ENCODE measurements around the gene LMX1B. TPM values are rescaled to one million over a fixed set of nuclear protein-coding genes. Genes with fewer than 3 reads are reported as not detected.

Gene LMX1B
- total RNA-seq, 1 experiment from 2014 or later: not detected

DNA sequence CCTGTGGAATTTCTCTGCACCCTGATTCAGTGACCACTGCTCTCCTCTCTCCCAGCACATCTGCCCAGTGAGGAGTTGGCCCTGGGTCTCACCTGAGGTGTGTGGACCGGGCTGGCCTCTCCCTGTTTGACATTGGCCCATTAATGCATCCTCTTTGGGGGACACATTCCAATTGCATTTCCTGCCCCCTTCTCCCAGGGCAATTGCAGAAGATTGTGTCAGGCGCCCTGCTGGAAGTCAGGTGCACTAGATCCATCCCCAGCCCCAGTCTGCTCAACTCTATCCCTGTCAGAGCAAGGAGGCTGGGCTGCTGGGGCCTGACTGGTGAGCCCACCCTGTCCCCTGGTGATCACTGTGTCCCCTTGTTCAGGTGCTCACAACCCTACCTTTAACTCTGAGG, 84.5 kb downstream of the LMX1B start:
- Histone ChIP-seq H3K27ac (ENCODE audit: low read length) (no peak overlapping the region), H2AFZ (ENCODE audit: low read length) (no peak overlapping the region), H3K79me2 (ENCODE audit: low read length) (no peaks in the 10 kb centered on the region), H3K9me2 (replicated peaks; ENCODE audit: insufficient read depth, low read length) (no peaks in the 10 kb centered on the region), H3K4me2 (ENCODE audit: low read depth, low read length, poor library complexity, severe bottlenecking) (no peak overlapping the region), H3K27me3 (ENCODE audit: low read length) (no peaks in the 10 kb centered on the region), H3K9me3 (ENCODE audit: low read length) (no peaks in the 10 kb centered on the region), H3K36me3 (ENCODE audit: insufficient read depth, low read length) (no peaks in the 10 kb centered on the region), H3K4me1 (ENCODE audit: low read length) (no peaks in the 10 kb centered on the region), H4K20me1 (ENCODE audit: insufficient read depth, low read depth, low read length) (peaks cover 6% of the 10 kb centered on the region; the same call in 1 of the 2 replicates), H3K9ac (ENCODE audit: low read length) (no peak overlapping the region), H3K4me3 (ENCODE audit: low read length) (no peak overlapping the region)
- DNase-seq: no peak

DNA sequence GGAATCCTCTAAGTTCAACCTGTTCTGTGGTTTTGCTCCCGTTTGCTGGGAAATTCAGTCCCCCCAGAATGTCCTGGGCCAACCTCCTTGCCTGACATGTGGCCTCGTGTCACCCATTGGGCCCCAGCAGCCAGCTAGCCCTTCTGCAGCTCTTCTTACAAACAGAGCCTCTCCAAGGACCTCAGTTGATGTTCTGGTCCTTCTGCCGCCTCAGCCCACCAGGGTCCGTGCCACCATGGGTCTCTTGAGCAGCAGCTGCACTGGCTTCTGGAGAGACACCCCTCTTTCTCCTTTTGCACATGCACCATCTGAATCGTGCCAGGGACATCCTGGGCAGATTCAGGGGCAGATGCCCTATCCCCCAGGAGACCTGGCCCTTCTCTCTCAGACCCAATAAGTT, 85.0 kb downstream of the LMX1B start:
- no peaks in the 10 kb centered on the region for H3K4me1 ChIP-seq (ENCODE audit: low read length)
- H3K4me2 ChIP-seq (ENCODE audit: low read depth, low read length, poor library complexity, severe bottlenecking): no peak overlapping the region
- no peak overlapping the region for H2AFZ ChIP-seq (ENCODE audit: low read length)
- peaks cover 6% of the 10 kb centered on the region; the same call in 1 of the 2 replicates for H4K20me1 ChIP-seq (ENCODE audit: insufficient read depth, low read depth, low read length)
- no peak overlapping the region for H3K27ac ChIP-seq (ENCODE audit: low read length)
- H3K9me3 ChIP-seq (ENCODE audit: low read length): no peaks in the 10 kb centered on the region
- H3K9ac ChIP-seq (ENCODE audit: low read length): no peak overlapping the region
- no peak overlapping the region for H3K4me3 ChIP-seq (ENCODE audit: low read length)
- DNase-seq: no peak
- no peaks in the 10 kb centered on the region for H3K27me3 ChIP-seq (ENCODE audit: low read length)
- H3K9me2 ChIP-seq (replicated peaks; ENCODE audit: insufficient read depth, low read length): no peaks in the 10 kb centered on the region
- no peaks in the 10 kb centered on the region for H3K36me3 ChIP-seq (ENCODE audit: insufficient read depth, low read length)
- no peaks in the 10 kb centered on the region for H3K79me2 ChIP-seq (ENCODE audit: low read length)

- Histone ChIP-seq H2AFZ (ENCODE audit: low read length) (no peak overlapping the region), H3K9me3 (ENCODE audit: low read length) (no peaks in the 10 kb centered on the region), H3K4me2 (ENCODE audit: low read depth, low read length, poor library complexity, severe bottlenecking) (no peak overlapping the region), H3K9me2 (replicated peaks; ENCODE audit: insufficient read depth, low read length) (no peaks in the 10 kb centered on the region), H3K27ac (ENCODE audit: low read length) (no peak overlapping the region), H3K27me3 (ENCODE audit: low read length) (no peaks in the 10 kb centered on the region), H4K20me1 (ENCODE audit: insufficient read depth, low read depth, low read length) (peaks cover 3% of the 10 kb centered on the region; the same call in 1 of the 2 replicates), H3K9ac (ENCODE audit: low read length) (no peak overlapping the region), H3K4me1 (ENCODE audit: low read length) (no peaks in the 10 kb centered on the region), H3K79me2 (ENCODE audit: low read length) (no peaks in the 10 kb centered on the region), H3K36me3 (ENCODE audit: insufficient read depth, low read length) (no peaks in the 10 kb centered on the region), H3K4me3 (ENCODE audit: low read length) (no peak overlapping the region)
- no peak for DNase-seq
Measured at GRCh38 chr9:126699401-126699881, 85.7 kb downstream of the LMX1B start.

- Histone ChIP-seq H3K9ac (ENCODE audit: low read length) (no peak overlapping the region), H3K9me2 (replicated peaks; ENCODE audit: insufficient read depth, low read length) (no peaks in the 10 kb centered on the region), H3K36me3 (ENCODE audit: insufficient read depth, low read length) (no peaks in the 10 kb centered on the region), H3K79me2 (ENCODE audit: low read length) (no peaks in the 10 kb centered on the region), H3K4me3 (ENCODE audit: low read length) (no peak overlapping the region), H3K27me3 (ENCODE audit: low read length) (no peaks in the 10 kb centered on the region), H2AFZ (ENCODE audit: low read length) (no peak overlapping the region), H3K9me3 (ENCODE audit: low read length) (no peaks in the 10 kb centered on the region), H3K4me2 (ENCODE audit: low read depth, low read length, poor library complexity, severe bottlenecking) (no peak overlapping the region), H3K4me1 (ENCODE audit: low read length) (no peaks in the 10 kb centered on the region), H4K20me1 (ENCODE audit: insufficient read depth, low read depth, low read length) (peaks cover 3% of the 10 kb centered on the region; the same call in 1 of the 2 replicates), H3K27ac (ENCODE audit: low read length) (no peak overlapping the region)
- DNase-seq: no peak
Measured at GRCh38 chr9:126700296-126700695, 86.6 kb downstream of the LMX1B start.

GRCh38 chr9:126700903-126701812, 87.4 kb downstream of the LMX1B start:
- DNase-seq: no peak
- H3K9me2 ChIP-seq (replicated peaks; ENCODE audit: insufficient read depth, low read length): no peaks in the 10 kb centered on the region
- no peak overlapping the region for H3K4me3 ChIP-seq (ENCODE audit: low read length)
- H3K9me3 ChIP-seq (ENCODE audit: low read length): no peaks in the 10 kb centered on the region
- H3K36me3 ChIP-seq (ENCODE audit: insufficient read depth, low read length): no peaks in the 10 kb centered on the region
- H3K9ac ChIP-seq (ENCODE audit: low read length): no peak overlapping the region
- H3K27me3 ChIP-seq (ENCODE audit: low read length): no peaks in the 10 kb centered on the region
- no peaks in the 10 kb centered on the region for H3K79me2 ChIP-seq (ENCODE audit: low read length)
- no peak overlapping the region for H3K4me2 ChIP-seq (ENCODE audit: low read depth, low read length, poor library complexity, severe bottlenecking)
- peaks cover 3% of the 10 kb centered on the region; the same call in 1 of the 2 replicates for H4K20me1 ChIP-seq (ENCODE audit: insufficient read depth, low read depth, low read length)
- no peak overlapping the region for H2AFZ ChIP-seq (ENCODE audit: low read length)
- H3K4me1 ChIP-seq (ENCODE audit: low read length): no peaks in the 10 kb centered on the region
- no peak overlapping the region for H3K27ac ChIP-seq (ENCODE audit: low read length)

DNA sequence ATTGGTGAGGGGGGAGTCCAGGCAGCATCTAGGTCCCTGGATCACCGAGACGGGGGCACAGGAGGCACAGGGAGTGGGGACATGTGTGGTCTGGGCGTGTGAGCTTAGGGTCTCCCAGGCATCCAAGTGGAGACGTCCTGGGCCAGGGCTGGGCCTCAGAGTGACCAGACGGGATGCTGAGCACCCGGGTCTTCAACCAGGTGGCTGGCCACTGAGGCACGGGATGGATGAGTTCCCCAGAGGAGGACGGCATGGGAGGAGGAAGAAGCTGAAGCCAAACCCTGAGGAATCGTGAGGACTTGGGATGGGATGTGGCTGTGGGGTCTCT, 88.0 kb downstream of the LMX1B start:
- H3K79me2 ChIP-seq (ENCODE audit: low read length): no peaks in the 10 kb centered on the region
- DNase-seq: no peak
- H2AFZ ChIP-seq (ENCODE audit: low read length): no peak overlapping the region
- H3K9me2 ChIP-seq (replicated peaks; ENCODE audit: insufficient read depth, low read length): no peaks in the 10 kb centered on the region
- H4K20me1 ChIP-seq (ENCODE audit: insufficient read depth, low read depth, low read length): peaks cover 3% of the 10 kb centered on the region; the same call in 1 of the 2 replicates
- H3K9me3 ChIP-seq (ENCODE audit: low read length): no peaks in the 10 kb centered on the region
- no peak overlapping the region for H3K4me3 ChIP-seq (ENCODE audit: low read length)
- H3K27ac ChIP-seq (ENCODE audit: low read length): no peak overlapping the region
- H3K4me2 ChIP-seq (ENCODE audit: low read depth, low read length, poor library complexity, severe bottlenecking): no peak overlapping the region
- H3K36me3 ChIP-seq (ENCODE audit: insufficient read depth, low read length): no peaks in the 10 kb centered on the region
- H3K27me3 ChIP-seq (ENCODE audit: low read length): no peaks in the 10 kb centered on the region
- H3K9ac ChIP-seq (ENCODE audit: low read length): no peak overlapping the region
- no peaks in the 10 kb centered on the region for H3K4me1 ChIP-seq (ENCODE audit: low read length)

DNA sequence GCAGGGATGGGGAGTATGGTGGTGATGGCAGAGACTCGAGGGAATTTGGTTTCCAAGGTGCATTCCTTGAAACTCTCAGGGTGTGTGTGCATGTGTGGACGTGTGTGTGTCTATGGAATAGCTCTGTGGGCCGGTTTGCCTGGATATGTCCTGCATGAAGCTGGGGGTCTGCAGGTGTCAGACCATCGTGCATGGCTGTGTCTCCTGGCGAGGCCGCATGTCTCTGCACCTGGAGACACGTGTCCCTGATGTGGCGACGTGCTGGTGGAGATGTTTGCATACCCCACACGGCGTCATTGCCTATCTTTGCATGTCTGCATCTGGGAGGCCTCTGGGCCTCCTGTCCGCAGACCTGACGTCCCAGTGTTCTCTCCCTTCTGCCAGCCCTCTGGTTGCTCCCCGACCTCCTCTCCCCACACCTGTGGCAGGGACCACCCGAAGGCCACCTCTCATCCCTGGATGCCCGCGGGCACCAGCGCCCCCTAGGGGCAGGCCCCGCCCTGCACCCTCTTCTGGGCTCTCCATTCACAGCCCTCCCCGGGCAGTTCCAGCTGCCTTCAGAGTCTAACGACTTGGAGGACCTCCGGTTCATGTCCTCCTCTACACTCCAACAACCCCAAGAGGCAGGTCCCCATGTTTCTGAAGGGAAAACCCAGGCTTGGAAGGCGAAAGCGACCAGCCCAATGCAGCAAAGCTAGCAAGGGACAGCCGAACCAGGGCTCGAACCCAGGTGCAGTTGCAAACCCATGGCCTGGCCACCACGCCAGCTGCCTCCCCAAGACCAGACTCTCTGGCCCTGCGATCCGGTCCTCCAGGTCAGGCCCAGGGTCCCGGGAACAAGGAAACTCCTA, 88.6 kb downstream of the LMX1B start:
- no peaks in the 10 kb centered on the region for H3K79me2 ChIP-seq (ENCODE audit: low read length)
- DNase-seq: peak; percentile 62
- no peak overlapping the region for H3K4me3 ChIP-seq (ENCODE audit: low read length)
- no peaks in the 10 kb centered on the region for H3K27me3 ChIP-seq (ENCODE audit: low read length)
- H3K9me2 ChIP-seq (replicated peaks; ENCODE audit: insufficient read depth, low read length): no peaks in the 10 kb centered on the region
- H3K4me2 ChIP-seq (ENCODE audit: low read depth, low read length, poor library complexity, severe bottlenecking): no peak overlapping the region
- no peaks in the 10 kb centered on the region for H3K9me3 ChIP-seq (ENCODE audit: low read length)
- H3K4me1 ChIP-seq (ENCODE audit: low read length): no peaks in the 10 kb centered on the region
- no peak overlapping the region for H3K9ac ChIP-seq (ENCODE audit: low read length)
- H3K27ac ChIP-seq (ENCODE audit: low read length): no peak overlapping the region
- H4K20me1 ChIP-seq (ENCODE audit: insufficient read depth, low read depth, low read length): peaks cover 3% of the 10 kb centered on the region; the same call in 1 of the 2 replicates
- H3K36me3 ChIP-seq (ENCODE audit: insufficient read depth, low read length): no peaks in the 10 kb centered on the region
- H2AFZ ChIP-seq (ENCODE audit: low read length): no peak overlapping the region

Data from Karpas-422 (cell line).